ENCODE data around the gene NOTCH1.

DNA sequence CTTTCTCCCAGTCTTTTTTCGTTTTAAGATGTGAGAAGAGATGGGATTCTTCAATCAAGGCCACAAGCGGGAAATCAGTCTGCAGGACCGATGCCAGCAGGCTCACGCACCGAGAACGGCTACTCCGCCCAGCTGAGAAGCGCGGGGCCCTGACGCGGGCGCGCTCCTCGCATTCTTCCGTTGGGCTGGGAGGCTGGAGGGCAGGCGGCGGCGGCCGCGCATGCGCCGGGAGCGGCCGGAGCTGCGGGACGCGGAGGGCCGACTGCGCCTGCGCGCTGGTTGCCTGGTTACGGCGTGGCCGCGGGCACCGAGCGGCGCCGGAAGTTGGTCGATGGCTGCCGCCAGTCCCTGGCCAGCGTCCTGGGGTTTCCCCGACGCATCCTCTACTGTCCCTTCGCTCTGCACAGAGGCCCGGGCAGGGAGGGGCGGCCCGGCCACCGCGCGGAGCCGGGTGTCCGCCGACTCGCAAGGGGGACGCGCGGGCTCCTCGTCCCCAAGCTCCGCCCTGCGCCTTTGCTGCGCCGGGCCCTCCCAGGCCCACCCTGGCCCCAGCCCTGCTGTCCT, 62.2 kb downstream of the NOTCH1 start:
- no peak for TF ChIP-seq CTCF (conservative IDR thresholded peaks at IDR 0.05; ENCODE audit: low read depth, low read length)
- no peak for TF ChIP-seq EZH2 (IDR thresholded peaks at IDR 0.05; ENCODE audit: borderline replicate concordance, low read depth, low read length, poor library complexity, severe bottlenecking)

All from A673 (cell line).